Activated B cell treated with CpG ODN at 0.5 μM for 24 hours (primary cell): Measurements from ENCODE around the gene PARVA. TPM values are rescaled to one million over a fixed set of nuclear protein-coding genes. Genes with fewer than 3 reads are reported as not detected.

Source experiments
- ATAC-seq: fragments of 200-7000 bp; cut with Tn5 transposase; one replicate; pipeline ENCODE4 v1.10.0; 2021; ENCODE audit warnings: low read depth, mild to moderate bottlenecking, moderate library complexity
- CTCF ChIA-PET: fragments of 350-600 bp; sonication (Branson Sonifier 250); formaldehyde crosslinking; loops from one replicate; lab custom pipeline; 2021; ENCODE audit warnings: antibody characterized with exemption; lab: Charles Lee
- POLR2A ChIA-PET: fragments of 350-600 bp; sonication (Branson Sonifier 250); formaldehyde crosslinking; loops from one replicate; lab custom pipeline; 2021; ENCODE audit warnings: antibody characterized with exemption; lab: Charles Lee
- DNase-seq: peaks from one replicate; pipeline ENCODE4 v3.0.0; 2022
- H3K27ac Mint-ChIP-seq: one replicate; pipeline ENCODE4 v1.8.0; 2020; ENCODE audit warnings: mixed read lengths
- H3K27me3 Mint-ChIP-seq: one replicate; pipeline ENCODE4 v1.8.0; 2021; ENCODE audit warnings: mixed read lengths
- H3K36me3 Mint-ChIP-seq: one replicate; pipeline ENCODE4 v1.8.0; 2021; ENCODE audit warnings: low read depth, mixed read lengths
- H3K4me1 Mint-ChIP-seq: one replicate; pipeline ENCODE4 v1.8.0; 2021; ENCODE audit warnings: mixed read lengths
- H3K4me3 Mint-ChIP-seq: one replicate; pipeline ENCODE4 v1.8.0; 2020; ENCODE audit warnings: mild to moderate bottlenecking, mixed read lengths
- H3K9me3 Mint-ChIP-seq: one replicate; pipeline ENCODE4 v1.8.0; 2020; ENCODE audit warnings: mixed read lengths
- CTCF ChIP-seq: fragments of 200-600 bp; IDR thresholded peaks from one replicate; pipeline ENCODE4 v1.8.0; 2022; ENCODE audit warnings: antibody characterized with exemption, mild to moderate bottlenecking
- intact Hi-C: fragments of 100-400 bp; cut with micrococcal nuclease; formaldehyde crosslinking; loops from one replicate; pipeline ENCODE4 v1.15.1; 2024
- total RNA-seq: library from RNA; stranded (reverse); gene quantifications from 2 replicates; pipeline ENCODE4 v1.2.3, GENCODE V29; 2022

Gene PARVA
- total RNA-seq, 1 donor from 2014 or later: not detected

- DNase-seq (no peak), ATAC-seq (no peak)
- Mint-ChIP-seq H3K27me3 (peaks cover 10% of the 10 kb centered on the region), H3K4me1 (no peaks in the 10 kb centered on the region), H3K9me3 (no peaks in the 10 kb centered on the region), H3K4me3 (no peak overlapping the region), H3K36me3 (no peaks in the 10 kb centered on the region), H3K27ac (no peak overlapping the region)
- ChIA-PET POLR2A (no interaction called here), CTCF (no interaction called here)
- intact Hi-C loops: no loop called here
- no peak for TF ChIP-seq CTCF
These were observed 62.2 kb downstream of the PARVA start for GRCh38 chr11:12439615-12440014.

- POLR2A ChIA-PET: no interaction called here
- Mint-ChIP-seq H3K9me3 (no peaks in the 10 kb centered on the region), H3K4me1 (no peaks in the 10 kb centered on the region), H3K27ac (no peak overlapping the region), H3K4me3 (no peak overlapping the region), H3K27me3 (peaks cover 11% of the 10 kb centered on the region), H3K36me3 (no peaks in the 10 kb centered on the region)
- intact Hi-C loops: no loop called here
- ATAC-seq (no peak), DNase-seq (no peak)
- CTCF ChIA-PET: no interaction called here
- TF ChIP-seq CTCF: no peak
These were observed 63.2 kb downstream of the PARVA start for GRCh38 chr11:12440565-12440964.

- ATAC-seq (no peak), DNase-seq (no peak)
- CTCF ChIA-PET: no interaction called here
- peaks cover 8% of the 10 kb centered on the region for H3K27me3 Mint-ChIP-seq
- no peak overlapping the region for H3K27ac Mint-ChIP-seq
- H3K4me3 Mint-ChIP-seq: no peak overlapping the region
- intact Hi-C loops: no loop called here
- POLR2A ChIA-PET: no interaction called here
- no peaks in the 10 kb centered on the region for H3K4me1 Mint-ChIP-seq
- TF ChIP-seq CTCF: no peak
- H3K9me3 Mint-ChIP-seq: no peaks in the 10 kb centered on the region
- no peaks in the 10 kb centered on the region for H3K36me3 Mint-ChIP-seq
These were observed 64.0 kb downstream of the PARVA start for GRCh38 chr11:12441231-12441861.

- ATAC-seq (no peak), DNase-seq (no peak)
- H3K4me1 Mint-ChIP-seq: no peaks in the 10 kb centered on the region
- ChIA-PET POLR2A (no interaction called here), CTCF (no interaction called here)
- no peak overlapping the region for H3K4me3 Mint-ChIP-seq
- intact Hi-C loops: no loop called here
- no peaks in the 10 kb centered on the region for H3K36me3 Mint-ChIP-seq
- peaks cover 5% of the 10 kb centered on the region for H3K27me3 Mint-ChIP-seq
- no peak overlapping the region for H3K27ac Mint-ChIP-seq
- H3K9me3 Mint-ChIP-seq: no peaks in the 10 kb centered on the region
- no peak for TF ChIP-seq CTCF
These were observed 67.2 kb downstream of the PARVA start for GRCh38 chr11:12444601-12445000.

GRCh38 chr11:12445001-12445400 lies 67.6 kb downstream of the PARVA start:
- intact Hi-C loops: no loop called here
- CTCF ChIA-PET: no interaction called here
- no peaks in the 10 kb centered on the region for H3K36me3 Mint-ChIP-seq
- no peak for DNase-seq
- H3K27me3 Mint-ChIP-seq: peaks cover 6% of the 10 kb centered on the region
- no peak for TF ChIP-seq CTCF
- no peak overlapping the region for H3K27ac Mint-ChIP-seq
- no peaks in the 10 kb centered on the region for H3K9me3 Mint-ChIP-seq
- POLR2A ChIA-PET: no interaction called here
- no peaks in the 10 kb centered on the region for H3K4me1 Mint-ChIP-seq
- ATAC-seq: no peak
- no peak overlapping the region for H3K4me3 Mint-ChIP-seq
